OCI-LY3 (cell line): Measurements from ENCODE around the gene PCDHB12.
"Not testable (repeated sequence)": the region's sequence is repeated elsewhere in the genome, so short reads cannot be mapped to it uniquely, and the experiment has no call there.

ENCODE experiments used
- H2AFZ ChIP-seq: fragments of 200-600, 300-600 bp; shearing (Covaris generic); 2 replicates; pipeline ENCODE4 v1.6.0; 2014; ENCODE audit warnings: antibody characterized with exemption, low read depth, low read length
- H3K27ac ChIP-seq: fragments of 200-600, 300-600 bp; sonication (generic); 2 replicates; pipeline ENCODE4 v1.5.1; 2014; ENCODE audit warnings: mild to moderate bottlenecking, low read length, moderate library complexity, mixed read lengths
- H3K27me3 ChIP-seq: fragments of 200-600, 300-600 bp; sonication (generic); 2 replicates; pipeline ENCODE4 v1.6.1; 2014; ENCODE audit warnings: low read depth, low read length, mixed read lengths
- H3K36me3 ChIP-seq: fragments of 200-600, 300-600 bp; sonication (generic); replicated peaks from 2 replicates; pipeline ENCODE3; 2014; ENCODE audit warnings: low read depth, low read length, mixed read lengths
- H3K4me1 ChIP-seq: fragments of 300-600, 200-600 bp; sonication (generic); 2 replicates; pipeline ENCODE4 v1.6.1; 2014; ENCODE audit warnings: low read length, mixed read lengths
- H3K4me2 ChIP-seq: fragments of 200-600, 300-600 bp; sonication (generic); 2 replicates; pipeline ENCODE4 v1.6.1; 2014; ENCODE audit warnings: low read length, mixed read lengths
- H3K4me3 ChIP-seq: fragments of 300-600, 200-600 bp; sonication (generic); 2 replicates; pipeline ENCODE4 v1.5.1; 2014; ENCODE audit warnings: antibody characterized with exemption, mild to moderate bottlenecking, low read length, moderate library complexity
- H3K79me2 ChIP-seq: fragments of 300-600, 200-600 bp; shearing (Covaris generic); 2 replicates; pipeline ENCODE4 v1.6.1; 2014; ENCODE audit warnings: mild to moderate bottlenecking, low read length, mixed read lengths
- H3K9ac ChIP-seq: fragments of 300-600, 200-600 bp; shearing (Covaris generic); 2 replicates; pipeline ENCODE4 v1.6.0; 2014; ENCODE audit warnings: mild to moderate bottlenecking, low read length, moderate library complexity
- H3K9me3 ChIP-seq: fragments of 200-600, 300-600 bp; shearing (Covaris generic); 2 replicates; pipeline ENCODE4 v1.6.1; 2014; ENCODE audit warnings: low read length, mixed read lengths; ENCODE audit not compliant: insufficient read depth
- H4K20me1 ChIP-seq: fragments of 200-600, 300-600 bp; sonication (generic); 2 replicates; pipeline ENCODE4 v1.6.1; 2016; ENCODE audit warnings: low read length, mixed read lengths; ENCODE audit not compliant: insufficient read depth
- EZH2phosphoT487 ChIP-seq: fragments of 200-600 bp; shearing (Covaris generic); IDR thresholded peaks from 2 replicates; pipeline ENCODE4 v1.6.1; 2018; ENCODE audit warnings: antibody characterized with exemption, mixed run types, low read depth
- TF ChIP-seq, protein P1 (sequence below): fragments of 200-600, 300-600 bp; sonication (generic); IDR thresholded peaks from 2 replicates; pipeline ENCODE4 v1.5.1; 2014; ENCODE audit warnings: antibody characterized with exemption, low read length, low read depth

PCDHB12 gene

DNA sequence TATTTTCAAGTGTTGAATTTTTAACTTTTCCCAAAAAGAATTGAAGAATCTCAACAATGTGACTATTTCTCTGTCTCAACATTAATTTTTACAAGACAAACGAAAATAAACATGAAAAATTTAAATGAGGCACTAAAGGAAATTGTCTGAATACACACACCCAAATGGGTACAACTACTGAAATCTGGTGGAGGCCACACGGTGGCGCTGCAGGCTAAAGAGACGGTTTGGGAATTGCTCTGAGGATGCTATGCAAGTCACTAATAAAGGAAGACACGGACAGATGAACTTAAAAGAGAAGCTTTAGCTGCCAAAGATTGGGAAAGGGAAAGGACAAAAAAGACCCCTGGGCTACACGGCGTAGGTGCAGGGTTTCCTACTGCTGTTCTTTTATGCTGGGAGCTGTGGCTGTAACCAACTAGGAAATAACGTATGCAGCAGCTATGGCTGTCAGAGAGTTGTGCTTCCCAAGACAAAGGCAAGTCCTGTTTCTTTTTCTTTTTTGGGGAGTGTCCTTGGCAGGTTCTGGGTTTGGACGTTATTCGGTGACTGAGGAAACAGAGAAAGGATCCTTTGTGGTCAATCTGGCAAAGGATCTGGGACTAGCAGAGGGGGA lies 16.3 kb upstream of the PCDHB12 start, which contains the start of gene PCDHB10:
TSS of gene PCDHB10 (plus strand) at position 244 of the 616 bp plus-strand sequence. CDS start at position 444, 200 bp downstream.
- Histone ChIP-seq H4K20me1 (no peaks in the 10 kb centered on the region), H3K4me1 (no peaks in the 10 kb centered on the region), H3K4me3 (no peak within 1 kb of the TSS), H3K9ac (no peak within 1 kb of the TSS), H3K36me3 (no peaks in the 10 kb centered on the region), H3K4me2 (no peak within 1 kb of the TSS), H3K9me3 (no peaks in the 10 kb centered on the region), H3K27ac (no peak within 1 kb of the TSS), H3K79me2 (no peaks in the 10 kb centered on the region), H2AFZ (no peak within 1 kb of the TSS), H3K27me3 (no peaks in the 10 kb centered on the region)
- TF ChIP-seq, protein P1, sequence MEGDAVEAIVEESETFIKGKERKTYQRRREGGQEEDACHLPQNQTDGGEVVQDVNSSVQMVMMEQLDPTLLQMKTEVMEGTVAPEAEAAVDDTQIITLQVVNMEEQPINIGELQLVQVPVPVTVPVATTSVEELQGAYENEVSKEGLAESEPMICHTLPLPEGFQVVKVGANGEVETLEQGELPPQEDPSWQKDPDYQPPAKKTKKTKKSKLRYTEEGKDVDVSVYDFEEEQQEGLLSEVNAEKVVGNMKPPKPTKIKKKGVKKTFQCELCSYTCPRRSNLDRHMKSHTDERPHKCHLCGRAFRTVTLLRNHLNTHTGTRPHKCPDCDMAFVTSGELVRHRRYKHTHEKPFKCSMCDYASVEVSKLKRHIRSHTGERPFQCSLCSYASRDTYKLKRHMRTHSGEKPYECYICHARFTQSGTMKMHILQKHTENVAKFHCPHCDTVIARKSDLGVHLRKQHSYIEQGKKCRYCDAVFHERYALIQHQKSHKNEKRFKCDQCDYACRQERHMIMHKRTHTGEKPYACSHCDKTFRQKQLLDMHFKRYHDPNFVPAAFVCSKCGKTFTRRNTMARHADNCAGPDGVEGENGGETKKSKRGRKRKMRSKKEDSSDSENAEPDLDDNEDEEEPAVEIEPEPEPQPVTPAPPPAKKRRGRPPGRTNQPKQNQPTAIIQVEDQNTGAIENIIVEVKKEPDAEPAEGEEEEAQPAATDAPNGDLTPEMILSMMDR: peak; percentile 64
- no peak for TF ChIP-seq EZH2phosphoT487

DNA sequence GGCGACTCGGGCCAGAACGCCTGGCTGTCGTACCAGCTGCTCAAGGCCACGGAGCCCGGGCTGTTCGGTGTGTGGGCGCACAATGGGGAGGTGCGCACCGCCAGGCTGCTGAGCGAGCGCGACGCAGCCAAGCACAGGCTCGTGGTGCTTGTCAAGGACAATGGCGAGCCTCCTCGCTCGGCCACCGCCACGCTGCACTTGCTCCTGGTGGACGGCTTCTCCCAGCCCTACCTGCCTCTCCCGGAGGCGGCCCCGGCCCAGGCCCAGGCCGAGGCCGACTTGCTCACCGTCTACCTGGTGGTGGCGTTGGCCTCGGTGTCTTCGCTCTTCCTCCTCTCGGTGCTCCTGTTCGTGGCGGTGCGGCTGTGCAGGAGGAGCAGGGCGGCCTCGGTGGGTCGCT lies 14.2 kb upstream of the PCDHB12 start:
- not testable (repeated sequence) for H3K9me3 ChIP-seq, H3K4me2 ChIP-seq

DNA sequence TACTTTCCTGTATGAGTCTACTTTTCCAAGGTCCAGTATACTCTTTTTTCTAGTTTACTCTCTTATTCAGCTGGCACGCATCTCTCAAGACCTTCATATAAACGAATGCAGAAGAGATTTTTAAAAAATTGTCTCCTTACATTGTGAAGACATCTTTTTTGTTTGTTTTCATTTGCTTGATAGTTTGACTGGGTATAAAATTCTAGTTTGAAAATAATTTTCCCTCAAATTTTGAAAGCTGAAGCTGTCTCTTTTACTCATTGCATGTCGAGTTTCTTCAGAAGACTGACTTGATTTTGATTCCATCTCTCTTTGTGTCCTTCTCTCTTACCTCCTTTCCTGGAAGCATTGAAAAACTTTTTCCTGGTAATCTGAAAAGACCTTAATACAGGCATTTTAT lies 12.2 kb upstream of the PCDHB12 start:
- no peak overlapping the region for H3K27ac ChIP-seq

More for the DNA sequence above, 14.2 kb upstream of the PCDHB12 start:
- H3K4me1 ChIP-seq, H3K4me3 ChIP-seq, H3K36me3 ChIP-seq, H2AFZ ChIP-seq, H3K27ac ChIP-seq, H3K27me3 ChIP-seq, H4K20me1 ChIP-seq, H3K79me2 ChIP-seq, H3K9ac ChIP-seq: not testable (repeated sequence)

DNA sequence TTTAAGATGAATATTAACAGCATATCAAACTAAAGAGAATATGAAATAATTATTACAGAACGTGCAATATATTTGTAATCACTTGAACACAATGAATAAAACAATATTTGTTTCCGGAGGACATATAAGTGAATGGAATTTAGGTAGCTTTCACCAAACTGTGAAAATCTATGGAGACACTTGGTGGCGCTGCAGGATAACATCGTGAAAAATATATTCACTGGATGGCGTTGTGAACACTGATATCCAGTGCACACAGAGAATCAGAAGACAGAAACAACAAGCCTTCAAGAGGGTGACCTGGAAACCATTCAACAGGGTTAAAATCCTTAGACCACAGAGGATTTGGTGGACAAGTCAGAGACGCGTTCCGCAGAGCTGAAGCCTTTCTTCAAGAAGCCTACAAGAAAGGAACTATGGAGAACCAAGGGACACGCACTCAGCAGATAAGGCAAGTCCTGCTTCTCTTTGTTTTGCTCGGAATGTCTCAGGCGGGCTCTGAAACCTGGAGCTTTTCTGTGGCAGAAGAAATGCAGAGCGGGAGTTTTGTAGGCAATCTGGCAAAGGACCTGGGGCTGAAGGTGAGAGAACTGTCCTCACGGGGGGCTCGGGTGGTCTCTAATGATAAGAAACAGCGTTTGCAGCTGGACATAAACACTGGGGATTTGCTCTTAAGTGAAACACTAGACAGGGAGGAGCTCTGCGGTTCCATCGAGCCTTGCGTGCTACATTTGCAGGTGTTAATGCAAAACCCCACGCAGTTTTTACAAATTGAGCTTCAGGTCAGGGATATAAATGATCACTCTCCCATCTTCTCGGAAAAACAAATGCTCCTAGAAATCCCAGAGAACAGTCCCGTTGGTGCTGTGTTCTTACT lies 8.9 kb upstream of the PCDHB12 start, which contains the start of gene PCDHB11:
TSS of gene PCDHB11 (plus strand) at position 269 of the 877 bp plus-strand sequence. CDS start at position 417, 148 bp downstream.
- no peaks in the 10 kb centered on the region for H3K79me2 ChIP-seq
- H3K9ac ChIP-seq: no peak within 1 kb of the TSS
- no peaks in the 10 kb centered on the region for H3K4me1 ChIP-seq
- no peaks in the 10 kb centered on the region for H4K20me1 ChIP-seq
- H2AFZ ChIP-seq: no peak within 1 kb of the TSS
- H3K9me3 ChIP-seq: no peaks in the 10 kb centered on the region
- no peaks in the 10 kb centered on the region for H3K36me3 ChIP-seq
- H3K4me2 ChIP-seq: no peak within 1 kb of the TSS
- H3K4me3 ChIP-seq: no peak within 1 kb of the TSS
- no peaks in the 10 kb centered on the region for H3K27me3 ChIP-seq
- H3K27ac ChIP-seq: no peak within 1 kb of the TSS
- TF ChIP-seq EZH2phosphoT487: no peak
- TF ChIP-seq, protein P1: peak; percentile 31

More for the DNA sequence above, 12.2 kb upstream of the PCDHB12 start:
- H2AFZ ChIP-seq: no peak overlapping the region
- H3K27me3 ChIP-seq: no peaks in the 10 kb centered on the region
- H3K9me3 ChIP-seq: no peaks in the 10 kb centered on the region
- H3K9ac ChIP-seq: no peak overlapping the region
- no peak for TF ChIP-seq EZH2phosphoT487
- TF ChIP-seq, protein P1: no peak
- H4K20me1 ChIP-seq: no peaks in the 10 kb centered on the region
- no peak overlapping the region for H3K4me3 ChIP-seq
- no peaks in the 10 kb centered on the region for H3K36me3 ChIP-seq
- H3K4me1 ChIP-seq: no peaks in the 10 kb centered on the region
- no peaks in the 10 kb centered on the region for H3K79me2 ChIP-seq
- H3K4me2 ChIP-seq: no peak overlapping the region

DNA sequence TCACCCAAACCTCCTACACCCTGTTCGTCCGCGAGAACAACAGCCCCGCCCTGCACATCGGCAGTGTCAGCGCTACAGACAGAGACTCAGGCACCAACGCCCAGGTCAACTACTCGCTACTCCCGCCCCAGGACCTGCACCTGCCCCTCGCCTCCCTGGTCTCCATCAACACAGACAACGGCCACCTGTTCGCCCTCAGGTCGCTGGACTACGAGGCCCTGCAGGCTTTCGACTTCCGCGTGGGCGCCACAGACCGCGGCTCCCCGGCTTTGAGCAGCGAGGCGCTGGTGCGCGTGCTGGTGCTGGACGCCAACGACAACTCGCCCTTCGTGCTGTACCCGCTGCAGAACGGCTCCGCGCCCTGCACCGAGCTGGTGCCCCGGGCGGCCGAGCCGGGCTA lies 7.4 kb upstream of the PCDHB12 start:
- H3K4me2 ChIP-seq, H4K20me1 ChIP-seq, H3K27ac ChIP-seq, H3K27me3 ChIP-seq, H3K4me3 ChIP-seq, H3K9ac ChIP-seq, H3K79me2 ChIP-seq, H3K36me3 ChIP-seq, H2AFZ ChIP-seq, H3K4me1 ChIP-seq, H3K9me3 ChIP-seq: not testable (repeated sequence)

DNA sequence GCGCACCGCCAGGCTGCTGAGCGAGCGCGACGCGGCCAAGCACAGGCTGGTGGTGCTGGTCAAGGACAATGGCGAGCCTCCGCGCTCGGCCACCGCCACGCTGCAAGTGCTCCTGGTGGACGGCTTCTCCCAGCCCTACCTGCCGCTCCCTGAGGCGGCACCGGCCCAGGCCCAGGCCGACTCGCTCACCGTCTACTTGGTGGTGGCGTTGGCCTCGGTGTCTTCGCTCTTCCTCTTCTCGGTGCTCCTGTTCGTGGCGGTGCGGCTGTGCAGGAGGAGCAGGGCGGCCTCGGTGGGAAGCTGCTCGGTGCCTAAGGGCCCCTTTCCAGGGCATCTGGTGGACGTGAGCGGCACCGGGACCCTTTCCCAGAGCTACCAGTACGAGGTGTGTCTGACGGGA lies 6.9 kb upstream of the PCDHB12 start:
- H3K4me1 ChIP-seq, H4K20me1 ChIP-seq, H3K4me3 ChIP-seq, H3K9me3 ChIP-seq, H3K36me3 ChIP-seq, H3K27me3 ChIP-seq, H3K27ac ChIP-seq, H2AFZ ChIP-seq, H3K4me2 ChIP-seq, H3K9ac ChIP-seq, H3K79me2 ChIP-seq: not testable (repeated sequence)

DNA sequence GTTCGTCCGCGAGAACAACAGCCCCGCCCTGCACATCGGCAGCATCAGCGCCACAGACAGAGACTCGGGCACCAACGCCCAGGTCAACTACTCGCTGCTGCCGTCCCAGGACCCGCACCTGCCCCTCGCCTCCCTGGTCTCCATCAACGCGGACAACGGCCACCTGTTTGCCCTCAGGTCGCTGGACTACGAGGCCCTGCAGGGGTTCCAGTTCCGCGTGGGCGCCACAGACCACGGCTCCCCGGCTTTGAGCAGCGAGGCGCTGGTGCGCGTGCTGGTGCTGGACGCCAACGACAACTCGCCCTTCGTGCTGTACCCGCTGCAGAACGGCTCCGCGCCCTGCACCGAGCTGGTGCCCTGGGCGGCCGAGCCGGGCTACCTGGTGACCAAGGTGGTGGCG lies 1.8 kb downstream of the PCDHB12 start:
- not testable (repeated sequence) for H4K20me1 ChIP-seq, H3K27me3 ChIP-seq, H3K79me2 ChIP-seq, H2AFZ ChIP-seq, H3K4me2 ChIP-seq, H3K9ac ChIP-seq, H3K4me1 ChIP-seq, H3K36me3 ChIP-seq, H3K9me3 ChIP-seq, H3K27ac ChIP-seq, H3K4me3 ChIP-seq
